IMR-90 (cell line): ENCODE data around the gene VTCN1. TPM values are rescaled to one million over a fixed set of nuclear protein-coding genes. Genes with fewer than 3 reads are reported as not detected.

Experiments used
- ATAC-seq: fragments of 200-7000 bp; cut with Tn5 transposase; 2 replicates; pipeline ENCODE4 v1.9.1; 2020; ENCODE audit warnings: low read depth, mild to moderate bottlenecking, moderate library complexity
- BruUV-seq: library from RNA; stranded (reverse); fragments of 400-500 nt; replicated peaks from 2 replicates; lab custom pipeline; 2021; lab: Mats Ljungman, UMichigan
- CTCF ChIA-PET: fragments of 300-600 bp; formaldehyde crosslinking; extraction: SDS; loops from one replicate; lab custom pipeline; 2021; ENCODE audit warnings: antibody characterized with exemption; lab: Yijun Ruan, JAX
- POLR2A ChIA-PET: fragments of 300-600 bp; sonication (Branson Sonifier 250); formaldehyde crosslinking; loops from one replicate; lab custom pipeline; 2022; ENCODE audit warnings: antibody characterized with exemption; ENCODE audit not compliant: unreplicated experiment; lab: Charles Lee
- DNase-seq: peaks from one replicate; pipeline ENCODE4 v3.0.0; 2013
- H2AFZ ChIP-seq: replicated peaks from 2 replicates; pipeline ENCODE3; 2013; ENCODE audit warnings: low read length, mild to moderate bottlenecking; ENCODE audit not compliant: poor library complexity
- H2AK5ac ChIP-seq: 2 replicates; pipeline ENCODE4 v1.6.1; 2013; ENCODE audit warnings: low read depth, low read length, inconsistent platforms
- H2AK9ac ChIP-seq: replicated peaks from 2 replicates; pipeline ENCODE3; 2013; ENCODE audit warnings: mild to moderate bottlenecking, low read depth, low read length, moderate library complexity; ENCODE audit not compliant: poor library complexity
- H2BK120ac ChIP-seq: 2 replicates; pipeline ENCODE4 v1.6.1; 2013; ENCODE audit warnings: low read depth, low read length, inconsistent platforms
- H2BK15ac ChIP-seq: 3 replicates; pipeline ENCODE4 v1.6.1; 2013; ENCODE audit warnings: low read depth, low read length, inconsistent platforms
- H2BK20ac ChIP-seq: 2 replicates; pipeline ENCODE4 v1.6.1; 2013; ENCODE audit warnings: low read depth, mild to moderate bottlenecking, inconsistent platforms, low read length, moderate library complexity
- H2BK5ac ChIP-seq: 2 replicates; pipeline ENCODE4 v1.6.1; 2013; ENCODE audit warnings: mild to moderate bottlenecking, low read depth, low read length, inconsistent platforms; ENCODE audit not compliant: poor library complexity, severe bottlenecking
- H3K14ac ChIP-seq: replicated peaks from 2 replicates; pipeline ENCODE4 v1.6.1; 2013; ENCODE audit warnings: low read depth, low read length, inconsistent platforms
- H3K18ac ChIP-seq: 2 replicates; pipeline ENCODE4 v1.6.1; 2013; ENCODE audit warnings: low read depth, low read length, control low read depth
- H3K23ac ChIP-seq: 2 replicates; pipeline ENCODE4 v1.6.1; 2013; ENCODE audit warnings: low read depth, low read length, inconsistent platforms
- H3K27ac ChIP-seq: 2 replicates; pipeline ENCODE4 v1.5.1; 2013; ENCODE audit warnings: mild to moderate bottlenecking, control low read depth, low read length; ENCODE audit not compliant: insufficient read depth
- H3K27me3 ChIP-seq: 2 replicates; pipeline ENCODE4 v1.6.1; 2013; ENCODE audit warnings: low read length; ENCODE audit not compliant: control insufficient read depth, insufficient read depth
- H3K36me3 ChIP-seq: 2 replicates; pipeline ENCODE4 v1.6.1; 2013; ENCODE audit warnings: low read length, mixed read lengths; ENCODE audit not compliant: control insufficient read depth, insufficient read depth
- H3K4ac ChIP-seq: 2 replicates; pipeline ENCODE4 v1.6.1; 2013; ENCODE audit warnings: low read depth, low read length, inconsistent platforms
- H3K4me1 ChIP-seq: 2 replicates; pipeline ENCODE4 v1.6.1; 2013; ENCODE audit warnings: low read length, mixed read lengths; ENCODE audit not compliant: control insufficient read depth, insufficient read depth
- H3K4me2 ChIP-seq: 2 replicates; pipeline ENCODE4 v1.6.1; 2013; ENCODE audit warnings: low read depth, mild to moderate bottlenecking, control low read depth, low read length, moderate library complexity
- H3K4me3 ChIP-seq: 2 replicates; pipeline ENCODE4 v1.5.1; 2013; ENCODE audit warnings: low read depth, mild to moderate bottlenecking, control low read depth, low read length, moderate library complexity; ENCODE audit not compliant: insufficient read depth
- H3K56ac ChIP-seq: 2 replicates; pipeline ENCODE4 v1.6.1; 2013; ENCODE audit warnings: low read length, inconsistent platforms; ENCODE audit not compliant: insufficient read depth; ENCODE audit errors: extremely low read depth
- H3K79me1 ChIP-seq, 2 experiments: 2 replicates each; pipeline ENCODE4 v1.6.1; 2013; ENCODE audit warnings: low read length in 2 of 2, inconsistent platforms in 1 of 2, low read depth in 1 of 2
- H3K9ac ChIP-seq: 2 replicates; pipeline ENCODE4 v1.6.1; 2013; ENCODE audit warnings: low read depth, low read length, control low read depth
- H3K9me1 ChIP-seq: 2 replicates; pipeline ENCODE4 v1.6.1; 2013; ENCODE audit warnings: low read length, inconsistent platforms; ENCODE audit not compliant: insufficient read depth
- H3K9me3 ChIP-seq: 2 replicates; pipeline ENCODE4 v1.6.1; 2013; ENCODE audit warnings: low read length; ENCODE audit not compliant: control insufficient read depth, insufficient read depth
- H4K20me1 ChIP-seq: 2 replicates; pipeline ENCODE4 v1.6.1; 2013; ENCODE audit warnings: low read length, inconsistent platforms; ENCODE audit not compliant: insufficient read depth
- H4K5ac ChIP-seq: 2 replicates; pipeline ENCODE4 v1.6.1; 2013; ENCODE audit warnings: mild to moderate bottlenecking, low read depth, low read length, control low read depth
- H4K8ac ChIP-seq, 2 experiments: 2 replicates each; pipeline ENCODE4 v1.6.1; 2013; ENCODE audit warnings: low read depth in 2 of 2, low read length in 2 of 2, control low read depth in 1 of 2, inconsistent platforms in 1 of 2
- H4K91ac ChIP-seq: 2 replicates; pipeline ENCODE4 v1.6.1; 2013; ENCODE audit warnings: low read depth, low read length, inconsistent platforms; ENCODE audit not compliant: insufficient read depth
- BHLHE40 ChIP-seq: fragments of 150-350 bp; IDR thresholded peaks from 2 replicates; pipeline ENCODE4 v1.6.1; 2016; ENCODE audit warnings: mild to moderate bottlenecking, low read depth, low read length
- CHD1 ChIP-seq: IDR thresholded peaks from 2 replicates; pipeline ENCODE4 v1.6.1; 2012; ENCODE audit warnings: low read depth, low read length, improper control_type of control experiment
- CTCF ChIP-seq: conservative IDR thresholded peaks from 2 replicates; pipeline ENCODE4 v1.5.1; 2012; ENCODE audit warnings: mild to moderate bottlenecking, low read depth, low read length, improper control_type of control experiment
- ELK1 ChIP-seq: fragments of 150-350 bp; IDR thresholded peaks from 2 replicates; pipeline ENCODE4 v1.6.1; 2016; ENCODE audit warnings: low read depth, mild to moderate bottlenecking, low read length, moderate library complexity, borderline replicate concordance
- FOS ChIP-seq: fragments of 150-350 bp; IDR thresholded peaks from 2 replicates; pipeline ENCODE4 v1.6.1; 2016; ENCODE audit warnings: low read depth, low read length
- NFE2L2 ChIP-seq: fragments of 150-350 bp; IDR thresholded peaks from 2 replicates; pipeline ENCODE4 v1.6.1; 2016; ENCODE audit warnings: low read depth, mild to moderate bottlenecking, low read length
- WGBS, 2 experiments: methylation state at CpG; one replicate each; pipeline versions ENCODE4 v1.1.5 to v1.1.7; 2013; ENCODE audit warnings: missing lambda C conversion rate in 2 of 2; ENCODE audit not compliant: insufficient read length in 1 of 2; ENCODE audit errors: extremely low coverage in 2 of 2; 5-methylcytosine and 5-hydroxymethylcytosine counted together
- dilution Hi-C: fragments of 300-500 bp; cut with HindIII; formaldehyde crosslinking; loops from one replicate; pipeline ENCODE4 v1.14.3; 2018; ENCODE audit warnings: low sequenced_read_pairs; ENCODE audit not compliant: unreplicated experiment
- in situ Hi-C: fragments of 300-500 bp; cut with MboI; formaldehyde crosslinking; loops from 3 replicates; pipeline ENCODE4 v1.14.3; 2019; ENCODE audit warnings: low sequenced_read_pairs, inconsistent platforms, mixed read lengths
- intact Hi-C: fragments of 100-400 bp; cut with micrococcal nuclease; formaldehyde crosslinking; loops from 2 replicates; pipeline ENCODE4 v1.10.0; 2022
- polyA plus RNA-seq, 3 experiments: library from polyadenylated mRNA; depleted of rRNA; stranded (reverse); fragments of >200 nt; gene quantifications; 2 replicates each; pipeline ENCODE4 v1.2.3, GENCODE V29; 2012; ENCODE audit warnings: low replicate concordance in 1 of 3
- total RNA-seq: library from RNA; depleted of rRNA; stranded (reverse); fragments of >200 nt; gene quantifications from 2 replicates; pipeline ENCODE4 v1.2.3, GENCODE V29; 2012

VTCN1 gene
- total and polyA plus RNA-seq, 2 of the 4 experiments (the other 2 are of a cell fraction): not detected

GRCh38 chr1:117130526-117130925 lies 80.2 kb downstream of the VTCN1 start:
- no CpG with 5 or more reads among the region's 4 CpGs for WGBS, 2 experiments
- Histone ChIP-seq H3K18ac (no peak overlapping the region), H3K9me1 (no peaks in the 10 kb centered on the region; the same call in 1 of the 2 replicates), H4K5ac (no peak overlapping the region), H3K4me2 (no peak overlapping the region), H3K23ac (no peak overlapping the region), H2AK9ac (no peak overlapping the region), H3K27ac (no peak overlapping the region), H2AFZ (no peak overlapping the region), H3K9ac (no peak overlapping the region), H4K20me1 (no peaks in the 10 kb centered on the region), H2BK15ac (no peak overlapping the region), H2BK5ac (no peak overlapping the region), H3K9me3 (no peaks in the 10 kb centered on the region), H3K4me1 (0 out of 2 replicates have a peak, but pooled peaks cover 2% of the 10 kb centered on the region), H4K8ac (no peak overlapping the region), H2BK120ac (no peak overlapping the region), H3K79me1 (no peaks in the 10 kb centered on the region), H3K4me3 (no peak overlapping the region), H3K4ac (no peak overlapping the region), H3K36me3 (no peaks in the 10 kb centered on the region), H3K56ac (no peak overlapping the region), H2AK5ac (no peak overlapping the region), H4K91ac (no peak overlapping the region), H2BK20ac (no peak overlapping the region), H3K14ac (no peak overlapping the region), H3K27me3 (peaks cover 2% of the 10 kb centered on the region)
- in situ Hi-C loops: no loop called here
- intact Hi-C loops: no loop called here
- POLR2A ChIA-PET: no interaction called here
- DNase-seq (no peak), ATAC-seq (no peak)
- CTCF ChIA-PET: interaction anchor here (1.6 kb wide), 1 partner anchor 57 kb away, joined by 4 read pairs; no protein-coding TSS in a partner anchor
- dilution Hi-C loops: no loop called here
- no TSS peak for BruUV-seq
- no peak for TF ChIP-seq ELK1
- TF ChIP-seq NFE2L2: no peak
- TF ChIP-seq CHD1: no peak
- no peak for TF ChIP-seq FOS
- TF ChIP-seq CTCF: no peak
- no peak for TF ChIP-seq BHLHE40
